ENCODE data around the gene SAPCD1.

- TF ChIP-seq POLR2AphosphoS5 (IDR thresholded peaks at IDR 0.05), result no peak
- TF ChIP-seq CTCF (IDR thresholded peaks at IDR 0.05 in 8 of 11, conservative IDR thresholded peaks at IDR 0.05 in 3 of 11), result no peak
- TF ChIP-seq POLR2A (IDR thresholded peaks at IDR 0.05), result no peak
Measured at GRCh38 chr6:31813465-31813849, 51.0 kb downstream of the SAPCD1 start.
